GM23338 (cell line): ENCODE data around the gene TNFSF18. TPM values are rescaled to one million over a fixed set of nuclear protein-coding genes. Genes with fewer than 3 reads are reported as not detected.

Experiments
- ATAC-seq: fragments of 200-7000 bp; cut with Tn5 transposase; 3 replicates; pipeline ENCODE4 v1.9.1; 2020
- DNase-seq: peaks from one replicate; pipeline ENCODE4 v3.0.0-alpha.2; 2015; ENCODE audit warnings: low spot score
- H2AFZ ChIP-seq: fragments of 200-600 bp; sonication (generic); 2 replicates; pipeline ENCODE4 v1.8.0; 2016; ENCODE audit warnings: antibody characterized with exemption, mild to moderate bottlenecking, moderate library complexity
- H3F3A ChIP-seq: fragments of 200-600 bp; sonication (generic); replicated peaks from 2 replicates; pipeline ENCODE4 v1.8.0; 2017; ENCODE audit warnings: antibody characterized with exemption, mixed run types, low read depth
- H3K27ac ChIP-seq: fragments of 200-600 bp; sonication (generic); 2 replicates; pipeline ENCODE4 v1.6.1; 2016; ENCODE audit warnings: low read depth
- H3K27me3 ChIP-seq: fragments of 200-600 bp; sonication (generic); 2 replicates; pipeline ENCODE4 v1.8.0; 2016; ENCODE audit warnings: mild to moderate bottlenecking, mixed run types, moderate library complexity; ENCODE audit not compliant: insufficient read depth
- H3K36me3 ChIP-seq: fragments of 200-600 bp; sonication (generic); 2 replicates; pipeline ENCODE4 v1.8.0; 2016; ENCODE audit warnings: mild to moderate bottlenecking; ENCODE audit not compliant: insufficient read depth
- H3K4me1 ChIP-seq: fragments of 200-600 bp; sonication (generic); 2 replicates; pipeline ENCODE4 v1.8.0; 2016; ENCODE audit warnings: mild to moderate bottlenecking, moderate library complexity; ENCODE audit not compliant: insufficient read depth
- H3K4me2 ChIP-seq: fragments of 200-600 bp; sonication (generic); 2 replicates; pipeline ENCODE4 v1.7.1; 2017; ENCODE audit warnings: mixed run types
- H3K4me3 ChIP-seq: fragments of 200-600 bp; sonication (generic); 2 replicates; pipeline ENCODE4 v1.6.1; 2016; ENCODE audit warnings: mixed run types
- H3K79me2 ChIP-seq: fragments of 200-600 bp; sonication (generic); replicated peaks from 2 replicates; pipeline ENCODE4 v1.8.0; 2017; ENCODE audit warnings: mild to moderate bottlenecking; ENCODE audit not compliant: insufficient read depth
- H3K9me2 ChIP-seq: fragments of 200-600 bp; sonication (generic); 2 replicates; pipeline ENCODE4 v1.8.0; 2017; ENCODE audit not compliant: insufficient read depth
- H4K20me1 ChIP-seq: fragments of 200-600 bp; sonication (generic); replicated peaks from 2 replicates; pipeline ENCODE4 v1.8.0; 2017; ENCODE audit warnings: mild to moderate bottlenecking; ENCODE audit not compliant: insufficient read depth
- H3K27ac Mint-ChIP-seq: 2 replicates; pipeline ENCODE4 v1.8.0; 2020; ENCODE audit warnings: inconsistent platforms, mild to moderate bottlenecking, moderate library complexity, mixed read lengths
- H3K27me3 Mint-ChIP-seq: 3 replicates; pipeline ENCODE4 v1.8.0; 2022; ENCODE audit warnings: low read depth, mild to moderate bottlenecking, moderate library complexity, mixed read lengths, inconsistent platforms; ENCODE audit not compliant: insufficient read depth, poor library complexity
- H3K36me3 Mint-ChIP-seq: 3 replicates; pipeline ENCODE4 v1.8.0; 2021; ENCODE audit warnings: low read depth, mild to moderate bottlenecking, inconsistent platforms, moderate library complexity, mixed read lengths
- H3K4me1 Mint-ChIP-seq: 3 replicates; pipeline ENCODE4 v1.8.0; 2020; ENCODE audit warnings: mild to moderate bottlenecking, inconsistent platforms, mixed read lengths
- H3K4me3 Mint-ChIP-seq: 3 replicates; pipeline ENCODE4 v1.8.0; 2021; ENCODE audit warnings: moderate library complexity, mild to moderate bottlenecking, inconsistent platforms, mixed read lengths
- H3K9me3 Mint-ChIP-seq: 3 replicates; pipeline ENCODE4 v1.8.0; 2020; ENCODE audit warnings: moderate library complexity, mild to moderate bottlenecking, inconsistent platforms, mixed read lengths
- EZH2 ChIP-seq: fragments of 200-600 bp; sonication (generic); IDR thresholded peaks from one replicate; pipeline ENCODE4 v1.8.0; 2017; ENCODE audit warnings: antibody characterized with exemption, mild to moderate bottlenecking, low read depth; ENCODE audit not compliant: unreplicated experiment
- STAT1 ChIP-seq: IDR thresholded peaks from one replicate; pipeline ENCODE4 v1.6.1; 2016; ENCODE audit warnings: antibody characterized with exemption; ENCODE audit not compliant: unreplicated experiment
- ZNF331 ChIP-seq: fragments of 250-450 bp; sonication (Bioruptor Pico); IDR thresholded peaks from 2 replicates; pipeline ENCODE4 v1.5.0; 2020; ENCODE audit warnings: low read depth, mild to moderate bottlenecking, moderate library complexity
- polyA plus RNA-seq: library from polyadenylated mRNA; unstranded; fragments of >200 nt; fragmentation: Nextera tagmentation; extraction: Ambion mirVana; gene quantifications from 2 replicates; pipeline ENCODE4 v1.2.1, GENCODE V29; 2016
- total RNA-seq: library from RNA; depleted of rRNA; stranded (reverse); fragments of >200 nt; shearing (Covaris generic); gene quantifications from 2 replicates; pipeline ENCODE4 v1.2.3, GENCODE V29; 2014
- TF ChIP-seq, protein P1 (sequence below): fragments of 250-450 bp; sonication (Bioruptor Pico); IDR thresholded peaks from 2 replicates; pipeline ENCODE4 v1.5.0; 2020; ENCODE audit warnings: mild to moderate bottlenecking, moderate library complexity
- TF ChIP-seq, protein P2 (sequence below), 2 experiments: fragments of 200-600 bp in 1 of 2; sonication (generic) in 1 of 2; conservative IDR thresholded peaks; 2 replicates each; pipeline versions ENCODE4 v1.5.1 to v1.6.1; 2016 to 2017; ENCODE audit warnings: antibody characterized with exemption in 2 of 2, low read depth in 2 of 2, mild to moderate bottlenecking in 2 of 2, moderate library complexity in 1 of 2

The TNFSF18 gene
- total and polyA plus RNA-seq, 2 experiments from 2014 or later = not detected

DNA sequence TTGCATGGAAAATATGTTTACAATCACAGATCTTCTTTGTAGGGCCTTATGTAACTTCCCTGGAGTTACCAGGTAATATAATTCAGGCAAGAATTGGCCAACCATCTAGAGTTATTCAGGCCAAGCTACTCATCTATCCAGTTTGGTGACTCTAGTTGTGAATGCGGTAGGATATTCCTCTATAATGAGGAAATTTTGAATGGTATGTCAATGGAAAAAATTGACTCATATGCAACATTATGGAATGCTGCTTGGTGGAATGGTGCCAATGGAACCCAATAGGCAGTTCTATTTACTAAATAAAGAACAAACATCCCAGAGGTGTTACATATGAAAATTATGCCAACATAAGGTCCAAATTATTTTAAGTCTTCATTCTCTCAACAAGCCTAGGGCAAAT is 5.6 kb upstream of the TNFSF18 start:
- Mint-ChIP-seq H3K27ac (no peak overlapping the region), H3K4me3 (no peak overlapping the region), H3K9me3 (no peaks in the 10 kb centered on the region), H3K27me3 (no peaks in the 10 kb centered on the region), H3K36me3 (no peaks in the 10 kb centered on the region), H3K4me1 (no peaks in the 10 kb centered on the region)
- ATAC-seq (no peak), DNase-seq (no peak)
- Histone ChIP-seq H4K20me1 (no peaks in the 10 kb centered on the region), H3K27ac (no peak overlapping the region), H3F3A (no peaks in the 10 kb centered on the region), H3K79me2 (no peaks in the 10 kb centered on the region), H3K36me3 (no peaks in the 10 kb centered on the region), H3K4me1 (no peaks in the 10 kb centered on the region), H2AFZ (no peak overlapping the region), H3K27me3 (no peaks in the 10 kb centered on the region), H3K4me3 (no peak overlapping the region), H3K9me2 (peaks cover 5% of the 10 kb centered on the region; the same call in 1 of the 2 replicates), H3K4me2 (no peak overlapping the region)
- TF ChIP-seq EZH2 (no peak), STAT1 (no peak), ZNF331 (CRISPR knock-in tag) (no peak)
- TF ChIP-seq, protein P1, sequence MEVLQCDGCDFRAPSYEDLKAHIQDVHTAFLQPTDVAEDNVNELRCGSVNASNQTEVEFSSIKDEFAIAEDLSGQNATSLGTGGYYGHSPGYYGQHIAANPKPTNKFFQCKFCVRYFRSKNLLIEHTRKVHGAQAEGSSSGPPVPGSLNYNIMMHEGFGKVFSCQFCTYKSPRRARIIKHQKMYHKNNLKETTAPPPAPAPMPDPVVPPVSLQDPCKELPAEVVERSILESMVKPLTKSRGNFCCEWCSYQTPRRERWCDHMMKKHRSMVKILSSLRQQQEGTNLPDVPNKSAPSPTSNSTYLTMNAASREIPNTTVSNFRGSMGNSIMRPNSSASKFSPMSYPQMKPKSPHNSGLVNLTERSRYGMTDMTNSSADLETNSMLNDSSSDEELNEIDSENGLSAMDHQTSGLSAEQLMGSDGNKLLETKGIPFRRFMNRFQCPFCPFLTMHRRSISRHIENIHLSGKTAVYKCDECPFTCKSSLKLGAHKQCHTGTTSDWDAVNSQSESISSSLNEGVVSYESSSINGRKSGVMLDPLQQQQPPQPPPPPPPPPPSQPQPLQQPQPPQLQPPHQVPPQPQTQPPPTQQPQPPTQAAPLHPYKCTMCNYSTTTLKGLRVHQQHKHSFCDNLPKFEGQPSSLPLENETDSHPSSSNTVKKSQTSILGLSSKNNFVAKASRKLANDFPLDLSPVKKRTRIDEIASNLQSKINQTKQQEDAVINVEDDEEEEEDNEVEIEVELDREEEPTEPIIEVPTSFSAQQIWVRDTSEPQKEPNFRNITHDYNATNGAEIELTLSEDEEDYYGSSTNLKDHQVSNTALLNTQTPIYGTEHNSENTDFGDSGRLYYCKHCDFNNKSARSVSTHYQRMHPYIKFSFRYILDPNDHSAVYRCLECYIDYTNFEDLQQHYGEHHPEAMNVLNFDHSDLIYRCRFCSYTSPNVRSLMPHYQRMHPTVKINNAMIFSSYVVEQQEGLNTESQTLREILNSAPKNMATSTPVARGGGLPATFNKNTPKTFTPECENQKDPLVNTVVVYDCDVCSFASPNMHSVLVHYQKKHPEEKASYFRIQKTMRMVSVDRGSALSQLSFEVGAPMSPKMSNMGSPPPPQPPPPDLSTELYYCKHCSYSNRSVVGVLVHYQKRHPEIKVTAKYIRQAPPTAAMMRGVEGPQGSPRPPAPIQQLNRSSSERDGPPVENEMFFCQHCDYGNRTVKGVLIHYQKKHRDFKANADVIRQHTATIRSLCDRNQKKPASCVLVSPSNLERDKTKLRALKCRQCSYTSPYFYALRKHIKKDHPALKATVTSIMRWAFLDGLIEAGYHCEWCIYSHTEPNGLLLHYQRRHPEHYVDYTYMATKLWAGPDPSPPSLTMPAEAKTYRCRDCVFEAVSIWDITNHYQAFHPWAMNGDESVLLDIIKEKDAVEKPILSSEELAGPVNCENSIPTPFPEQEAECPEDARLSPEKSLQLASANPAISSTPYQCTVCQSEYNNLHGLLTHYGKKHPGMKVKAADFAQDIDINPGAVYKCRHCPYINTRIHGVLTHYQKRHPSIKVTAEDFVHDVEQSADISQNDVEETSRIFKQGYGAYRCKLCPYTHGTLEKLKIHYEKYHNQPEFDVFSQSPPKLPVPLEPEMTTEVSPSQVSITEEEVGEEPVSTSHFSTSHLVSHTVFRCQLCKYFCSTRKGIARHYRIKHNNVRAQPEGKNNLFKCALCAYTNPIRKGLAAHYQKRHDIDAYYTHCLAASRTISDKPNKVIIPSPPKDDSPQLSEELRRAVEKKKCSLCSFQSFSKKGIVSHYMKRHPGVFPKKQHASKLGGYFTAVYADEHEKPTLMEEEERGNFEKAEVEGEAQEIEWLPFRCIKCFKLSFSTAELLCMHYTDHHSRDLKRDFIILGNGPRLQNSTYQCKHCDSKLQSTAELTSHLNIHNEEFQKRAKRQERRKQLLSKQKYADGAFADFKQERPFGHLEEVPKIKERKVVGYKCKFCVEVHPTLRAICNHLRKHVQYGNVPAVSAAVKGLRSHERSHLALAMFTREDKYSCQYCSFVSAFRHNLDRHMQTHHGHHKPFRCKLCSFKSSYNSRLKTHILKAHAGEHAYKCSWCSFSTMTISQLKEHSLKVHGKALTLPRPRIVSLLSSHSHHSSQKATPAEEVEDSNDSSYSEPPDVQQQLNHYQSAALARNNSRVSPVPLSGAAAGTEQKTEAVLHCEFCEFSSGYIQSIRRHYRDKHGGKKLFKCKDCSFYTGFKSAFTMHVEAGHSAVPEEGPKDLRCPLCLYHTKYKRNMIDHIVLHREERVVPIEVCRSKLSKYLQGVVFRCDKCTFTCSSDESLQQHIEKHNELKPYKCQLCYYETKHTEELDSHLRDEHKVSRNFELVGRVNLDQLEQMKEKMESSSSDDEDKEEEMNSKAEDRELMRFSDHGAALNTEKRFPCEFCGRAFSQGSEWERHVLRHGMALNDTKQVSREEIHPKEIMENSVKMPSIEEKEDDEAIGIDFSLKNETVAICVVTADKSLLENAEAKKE (CRISPR knock-in tag) = no peak
- TF ChIP-seq, protein P2, sequence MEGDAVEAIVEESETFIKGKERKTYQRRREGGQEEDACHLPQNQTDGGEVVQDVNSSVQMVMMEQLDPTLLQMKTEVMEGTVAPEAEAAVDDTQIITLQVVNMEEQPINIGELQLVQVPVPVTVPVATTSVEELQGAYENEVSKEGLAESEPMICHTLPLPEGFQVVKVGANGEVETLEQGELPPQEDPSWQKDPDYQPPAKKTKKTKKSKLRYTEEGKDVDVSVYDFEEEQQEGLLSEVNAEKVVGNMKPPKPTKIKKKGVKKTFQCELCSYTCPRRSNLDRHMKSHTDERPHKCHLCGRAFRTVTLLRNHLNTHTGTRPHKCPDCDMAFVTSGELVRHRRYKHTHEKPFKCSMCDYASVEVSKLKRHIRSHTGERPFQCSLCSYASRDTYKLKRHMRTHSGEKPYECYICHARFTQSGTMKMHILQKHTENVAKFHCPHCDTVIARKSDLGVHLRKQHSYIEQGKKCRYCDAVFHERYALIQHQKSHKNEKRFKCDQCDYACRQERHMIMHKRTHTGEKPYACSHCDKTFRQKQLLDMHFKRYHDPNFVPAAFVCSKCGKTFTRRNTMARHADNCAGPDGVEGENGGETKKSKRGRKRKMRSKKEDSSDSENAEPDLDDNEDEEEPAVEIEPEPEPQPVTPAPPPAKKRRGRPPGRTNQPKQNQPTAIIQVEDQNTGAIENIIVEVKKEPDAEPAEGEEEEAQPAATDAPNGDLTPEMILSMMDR (conservative IDR thresholded peaks at IDR 0.05; ENCODE audit: low read depth in 2 of 2) = no peak
